Pancreas (tissue), 10 donors: ENCODE data around the gene NEK6. TPM values are rescaled to one million over a fixed set of nuclear protein-coding genes. Genes with fewer than 3 reads are reported as not detected.
A peak's percentile ranks its signal among the peaks of the same experiment; 100 is the strongest.

ENCODE experiments used
- ATAC-seq, 4 donors: fragments of 200-7000 bp; cut with Tn5 transposase; one replicate each; pipeline versions ENCODE4 v1.8.0 to v1.9.1; 2020; ENCODE audit warnings: mild to moderate bottlenecking in 4 of 4, moderate library complexity in 4 of 4
- DNase-seq, 6 donors: peaks; one replicate each; pipeline ENCODE4 v3.0.0-alpha.2; 2020
- FAIRE-seq: peaks from 2 replicates; lab custom pipeline; 2012; peaks lifted over from hg19 to GRCh38; lab: Jason Lieb, UNC
- H3K27ac ChIP-seq, 4 donors: fragments of 200-600 bp; sonication (generic); 1 replicate in 3 of 4; 2 replicates in 1 of 4; pipeline versions ENCODE4 v1.5.0 to v1.8.0; 2020
- H3K27me3 ChIP-seq, 4 donors: fragments of 200-600 bp; one replicate each; pipeline ENCODE4 v1.8.0; 2021
- H3K36me3 ChIP-seq, 3 donors: fragments of 200-600 bp; sonication (generic) in 1 of 3; one replicate each; pipeline versions ENCODE4 v1.5.0 to v1.8.0; 2020 to 2021
- H3K4me1 ChIP-seq, 3 donors: fragments of 200-600 bp; one replicate each; pipeline ENCODE4 v1.8.0; 2021
- H3K4me3 ChIP-seq, 4 donors: fragments of 200-600 bp; sonication (generic) in 2 of 4; one replicate each; pipeline versions ENCODE4 v1.5.0 to v1.8.0; 2020 to 2021
- H3K9me3 ChIP-seq, 4 donors: fragments of 200-600 bp; one replicate each; pipeline ENCODE4 v1.8.0; 2021
- WGBS, 2 donors: extraction: QIAGEN DNeasy Blood & Tissue Kit; methylation state at CpG; one replicate each; pipeline ENCODE4 v1.1.7; 2013; 5-methylcytosine and 5-hydroxymethylcytosine counted together
- intact Hi-C, 3 donors: fragments of 100-400 bp; cut with DNase I; formaldehyde crosslinking; loops; one replicate each; pipeline versions ENCODE4 v1.11.1 to v1.14.2; 2022
- polyA plus RNA-seq, 2 donors: library from polyadenylated mRNA; stranded (reverse); fragments of 200-250 nt; gene quantifications; one replicate each; pipeline ENCODE4 v1.2.3, GENCODE V29; 2013
- total RNA-seq, 6 donors: library from RNA; stranded (reverse); fragmentation: NEBNext Ultra II Directional in 4 of 6; extraction: Animal tissue kit (Norgen Biotek cat#: 25700) in 4 of 6; gene quantifications; one replicate each; pipeline versions ENCODE4 v1.2.1 to v1.2.4, GENCODE V29; 2021 to 2023
- TF ChIP-seq, protein P1 (sequence below), 4 donors: fragments of 200-600 bp; sonication (generic) in 3 of 4; IDR thresholded peaks; one replicate each; pipeline versions ENCODE4 v1.5.0 to v1.8.0; 2021; ENCODE audit warnings: antibody characterized with exemption in 4 of 4
- donor health status: healthy with polysubstance abuse.
- donor health status: DM: no; HTN: no; CAD: no; lungs with moderate emphysema.
- donor health status: DM: no; HTN: no; CAD: no.
- donor health status: control.
- donor health status: control.
- donor health status: Bipolar disorder and iron deficiency.
- donor health status: DM: yes; HTN: yes; CAD: no.
- donor health status: DM: no; HTN: no; CAD: no.
- donor health status: DM: no; HTN: no; CAD: no.
- donor health status: DM: yes; HTN: yes; CAD: no.

NEK6 gene
- total and polyA plus RNA-seq, 8 donors, result 7.8 to 67.0 (median 29.7) TPM

DNA sequence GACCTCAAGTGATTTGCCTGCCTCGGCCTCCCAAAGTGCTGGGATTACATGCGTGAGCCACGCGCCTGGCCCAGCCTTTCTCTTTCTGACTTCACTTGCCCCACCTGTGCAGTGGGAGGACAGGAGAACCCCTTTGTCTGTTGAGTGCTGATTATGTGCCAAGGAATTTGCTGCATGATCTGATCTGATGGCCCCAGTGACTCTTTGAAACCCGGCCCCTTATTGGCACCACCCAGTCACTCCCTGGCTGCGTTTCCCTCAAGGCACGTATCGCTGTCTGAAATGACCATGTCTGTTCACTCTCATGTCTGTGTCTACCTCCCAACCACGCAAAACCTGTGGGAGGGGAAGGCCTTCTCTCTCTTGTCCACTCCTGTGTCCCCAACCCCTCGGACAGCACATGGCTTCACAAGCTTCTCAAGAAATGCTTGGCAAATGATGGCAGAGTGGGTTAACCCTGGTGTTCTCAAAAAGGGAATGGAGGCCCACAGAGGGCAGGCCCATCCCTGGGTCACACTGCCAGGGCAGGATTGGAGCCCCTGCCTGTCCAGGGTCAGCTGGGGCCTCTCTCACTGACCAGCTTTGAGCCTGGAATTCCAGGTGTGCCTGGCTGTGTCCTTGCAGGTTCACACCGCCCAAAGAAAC is 21.9 kb downstream of the NEK6 start:
- no peak for FAIRE-seq
- WGBS, 2 donors, result 83 to 84% methylated on average over 11 of the region's 11 CpGs
- peak in 1 of 4 donors; percentile 2 for ATAC-seq
- H3K4me1 ChIP-seq, result peaks cover 3 to 40% (median 17%) of the 10 kb centered on the region in 3 donors
- H3K9me3 ChIP-seq, result no peaks in the 10 kb centered on the region
- H3K4me3 ChIP-seq, result no peak overlapping the region
- no peaks in the 10 kb centered on the region for H3K36me3 ChIP-seq
- peak overlapping the region in 3 of 4 donors; percentile 8 to 86 (median 68) for H3K27ac ChIP-seq
- no peaks in the 10 kb centered on the region for H3K27me3 ChIP-seq
- no peak for DNase-seq
- TF ChIP-seq, protein P1, sequence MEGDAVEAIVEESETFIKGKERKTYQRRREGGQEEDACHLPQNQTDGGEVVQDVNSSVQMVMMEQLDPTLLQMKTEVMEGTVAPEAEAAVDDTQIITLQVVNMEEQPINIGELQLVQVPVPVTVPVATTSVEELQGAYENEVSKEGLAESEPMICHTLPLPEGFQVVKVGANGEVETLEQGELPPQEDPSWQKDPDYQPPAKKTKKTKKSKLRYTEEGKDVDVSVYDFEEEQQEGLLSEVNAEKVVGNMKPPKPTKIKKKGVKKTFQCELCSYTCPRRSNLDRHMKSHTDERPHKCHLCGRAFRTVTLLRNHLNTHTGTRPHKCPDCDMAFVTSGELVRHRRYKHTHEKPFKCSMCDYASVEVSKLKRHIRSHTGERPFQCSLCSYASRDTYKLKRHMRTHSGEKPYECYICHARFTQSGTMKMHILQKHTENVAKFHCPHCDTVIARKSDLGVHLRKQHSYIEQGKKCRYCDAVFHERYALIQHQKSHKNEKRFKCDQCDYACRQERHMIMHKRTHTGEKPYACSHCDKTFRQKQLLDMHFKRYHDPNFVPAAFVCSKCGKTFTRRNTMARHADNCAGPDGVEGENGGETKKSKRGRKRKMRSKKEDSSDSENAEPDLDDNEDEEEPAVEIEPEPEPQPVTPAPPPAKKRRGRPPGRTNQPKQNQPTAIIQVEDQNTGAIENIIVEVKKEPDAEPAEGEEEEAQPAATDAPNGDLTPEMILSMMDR (IDR thresholded peaks at IDR 0.05), result no peak
- intact Hi-C loops, result no loop called here

GRCh38 chr9:124280176-124280691 is 22.5 kb downstream of the NEK6 start:
- H3K4me1 ChIP-seq, result peaks cover 3 to 46% (median 17%) of the 10 kb centered on the region in 3 donors

GRCh38 chr9:124281931-124282371 is 24.2 kb downstream of the NEK6 start:
- TF ChIP-seq, protein P1 (IDR thresholded peaks at IDR 0.05), result no peak
- no peaks in the 10 kb centered on the region for H3K27me3 ChIP-seq
- no peak overlapping the region for H3K4me3 ChIP-seq
- no peaks in the 10 kb centered on the region for H3K9me3 ChIP-seq
- ATAC-seq (peak in 2 of 4 donors; percentile 6 to 28), FAIRE-seq (no peak), DNase-seq (no peak)
- WGBS, 2 donors, result 85% methylated on average over 15 of the region's 15 CpGs
- H3K27ac ChIP-seq, result peak overlapping the region; percentile 33 to 86 (median 66)
- no peaks in the 10 kb centered on the region for H3K36me3 ChIP-seq
- peaks cover 3 to 58% (median 17%) of the 10 kb centered on the region in 3 donors for H3K4me1 ChIP-seq
- intact Hi-C loops, result no loop called here

More at GRCh38 chr9:124280176-124280691, 22.5 kb downstream of the NEK6 start:
- H3K9me3 ChIP-seq, result no peaks in the 10 kb centered on the region
- H3K27ac ChIP-seq, result peak overlapping the region in 3 of 4 donors; percentile 8 to 86 (median 68)
- FAIRE-seq, result no peak
- TF ChIP-seq, protein P1 (IDR thresholded peaks at IDR 0.05), result no peak
- intact Hi-C loops, result no loop called here
- WGBS, 2 donors, result 60 to 71% methylated on average over 16 of the region's 16 CpGs
- H3K4me3 ChIP-seq, result no peak overlapping the region
- DNase-seq, result no peak
- no peaks in the 10 kb centered on the region for H3K36me3 ChIP-seq
- no peaks in the 10 kb centered on the region for H3K27me3 ChIP-seq
- peak; percentile 41 to 45 (median 41) for ATAC-seq

DNA sequence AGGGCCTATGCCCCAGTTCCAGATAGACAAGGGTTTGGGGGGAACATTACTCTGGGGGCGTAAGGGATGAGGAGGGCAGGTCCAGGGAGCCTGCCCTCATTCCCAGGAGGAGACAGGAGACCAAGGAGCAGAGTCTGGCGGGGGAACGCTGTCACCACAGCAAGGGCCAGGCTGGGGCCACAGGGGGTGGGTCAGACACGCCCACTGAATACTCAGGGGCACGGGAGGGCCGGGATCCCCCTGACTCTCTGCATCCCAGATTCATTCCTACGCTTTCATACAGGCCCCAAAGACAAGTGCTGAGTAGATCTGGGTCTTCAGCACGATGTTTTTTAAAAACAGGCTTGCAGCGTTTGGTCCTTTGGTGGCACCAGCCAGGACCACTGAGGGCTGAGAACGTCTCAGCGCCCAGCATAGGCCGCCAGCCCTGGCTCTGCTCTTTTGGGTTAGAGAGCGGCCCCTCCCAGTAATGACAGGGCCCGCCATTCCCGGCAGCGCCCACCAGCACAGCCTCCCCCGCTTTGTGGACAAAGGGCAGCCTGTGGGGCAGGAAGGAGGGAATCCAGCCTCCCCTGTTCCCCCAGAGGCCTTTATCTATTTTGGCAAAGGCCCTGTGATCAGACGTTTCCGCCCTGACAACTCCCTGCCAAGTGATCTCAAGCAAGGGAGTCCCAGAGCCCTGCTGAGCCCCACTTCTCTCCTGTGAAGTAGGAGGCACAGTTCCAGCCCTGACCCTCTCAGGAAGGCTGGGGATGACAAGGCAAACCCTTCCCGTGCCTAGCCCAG is 24.9 kb downstream of the NEK6 start:
- H3K4me1 ChIP-seq, result peaks cover 3 to 58% (median 17%) of the 10 kb centered on the region in 3 donors
- intact Hi-C loops, result no loop called here
- H3K9me3 ChIP-seq, result no peaks in the 10 kb centered on the region
- ATAC-seq (peak in 3 of 4 donors; percentile 40 to 58 (median 51)), FAIRE-seq (no peak), DNase-seq (peak in 2 of 6 donors; percentile 48 to 54)
- H3K27me3 ChIP-seq, result no peaks in the 10 kb centered on the region
- no peaks in the 10 kb centered on the region for H3K36me3 ChIP-seq
- TF ChIP-seq, protein P1 (IDR thresholded peaks at IDR 0.05), result no peak
- WGBS, 2 donors, result 62 to 64% methylated on average over 20 of the region's 20 CpGs
- peak overlapping the region; percentile 33 to 86 (median 66) for H3K27ac ChIP-seq
- no peak overlapping the region for H3K4me3 ChIP-seq
